ENCODE results near the gene REEP1.
"Not testable (repeated sequence)": the region's sequence is repeated elsewhere in the genome, so short reads cannot be mapped to it uniquely, and the experiment has no call there.

- not testable (repeated sequence) for TF ChIP-seq CTCF (IDR thresholded peaks at IDR 0.05; ENCODE audit: poor library complexity); EZH2 (IDR thresholded peaks at IDR 0.05; ENCODE audit: borderline replicate concordance)
Observed at GRCh38 chr2:86228574-86228973, 108.9 kb downstream of the REEP1 start.

Measured in hepatocyte (in vitro differentiated cells).